SK-N-SH (cell line): Measurements from ENCODE around the gene ZNF133.

Experiments
- EP300 ChIP-seq, 2 experiments: IDR thresholded peaks; 2 replicates each; pipeline versions ENCODE4 v1.4.0 to v1.6.1; 2012; ENCODE audit warnings: borderline replicate concordance in 1 of 2, low read depth in 1 of 2, low read length in 1 of 2
- EZH2phosphoT487 ChIP-seq: fragments of 200-600 bp; sonication (generic); IDR thresholded peaks from 2 replicates; pipeline ENCODE4 v1.6.1; 2017; ENCODE audit warnings: low read depth, mixed run types, mild to moderate bottlenecking, antibody characterized with exemption, moderate library complexity, borderline replicate concordance
- MEF2A ChIP-seq: IDR thresholded peaks from 2 replicates; pipeline ENCODE4 v1.4.0; 2012; ENCODE audit warnings: low read depth, borderline replicate concordance
- NRF1 ChIP-seq: IDR thresholded peaks from 2 replicates; pipeline ENCODE4 v1.6.1; 2012; ENCODE audit warnings: low read depth, mild to moderate bottlenecking, low read length
- RCOR1 ChIP-seq: fragments of 150-350 bp; IDR thresholded peaks from 2 replicates; pipeline ENCODE4 v1.6.1; 2017; ENCODE audit warnings: antibody characterized with exemption, low read length
- TF ChIP-seq, protein P1 (sequence below): fragments of 200-600 bp; sonication (generic); IDR thresholded peaks from 2 replicates; pipeline ENCODE4 v1.6.1; 2017; ENCODE audit warnings: antibody characterized with exemption, mild to moderate bottlenecking, moderate library complexity

DNA sequence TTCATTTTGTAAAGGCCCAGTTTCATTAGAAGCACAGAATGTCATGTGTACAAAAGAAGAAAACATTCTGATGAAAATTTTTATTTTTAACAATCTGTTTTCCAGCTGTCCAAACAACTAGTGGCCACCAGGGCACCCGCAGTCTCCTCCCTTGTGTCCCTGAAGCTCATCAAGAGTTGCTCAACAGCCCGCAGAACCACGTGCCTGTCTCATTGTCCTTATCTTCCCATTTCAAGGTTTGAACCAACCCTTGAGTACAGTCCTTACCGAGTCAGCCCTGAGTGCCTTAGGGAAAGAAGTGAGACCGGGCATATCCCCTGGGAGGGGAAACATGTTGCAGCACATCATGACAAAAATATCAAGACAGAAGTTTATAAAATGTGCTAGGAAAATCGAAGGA is 15.9 kb upstream of the ZNF133 start:
- TF ChIP-seq MEF2A (no peak), NRF1 (no peak), RCOR1 (no peak), EP300 (IDR thresholded peaks at IDR 0.05; ENCODE audit: borderline replicate concordance in 1 of 2, low read depth in 1 of 2, low read length in 1 of 2) (no peak), EZH2phosphoT487 (no peak)
- TF ChIP-seq, protein P1, sequence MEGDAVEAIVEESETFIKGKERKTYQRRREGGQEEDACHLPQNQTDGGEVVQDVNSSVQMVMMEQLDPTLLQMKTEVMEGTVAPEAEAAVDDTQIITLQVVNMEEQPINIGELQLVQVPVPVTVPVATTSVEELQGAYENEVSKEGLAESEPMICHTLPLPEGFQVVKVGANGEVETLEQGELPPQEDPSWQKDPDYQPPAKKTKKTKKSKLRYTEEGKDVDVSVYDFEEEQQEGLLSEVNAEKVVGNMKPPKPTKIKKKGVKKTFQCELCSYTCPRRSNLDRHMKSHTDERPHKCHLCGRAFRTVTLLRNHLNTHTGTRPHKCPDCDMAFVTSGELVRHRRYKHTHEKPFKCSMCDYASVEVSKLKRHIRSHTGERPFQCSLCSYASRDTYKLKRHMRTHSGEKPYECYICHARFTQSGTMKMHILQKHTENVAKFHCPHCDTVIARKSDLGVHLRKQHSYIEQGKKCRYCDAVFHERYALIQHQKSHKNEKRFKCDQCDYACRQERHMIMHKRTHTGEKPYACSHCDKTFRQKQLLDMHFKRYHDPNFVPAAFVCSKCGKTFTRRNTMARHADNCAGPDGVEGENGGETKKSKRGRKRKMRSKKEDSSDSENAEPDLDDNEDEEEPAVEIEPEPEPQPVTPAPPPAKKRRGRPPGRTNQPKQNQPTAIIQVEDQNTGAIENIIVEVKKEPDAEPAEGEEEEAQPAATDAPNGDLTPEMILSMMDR, result 0 out of 2 replicates have a peak, but pooled peaks have one; percentile 8
